DND-41 (cell line): ENCODE data around the gene SPINT4.

Experiments
- CTCF ChIP-seq: IDR thresholded peaks from 2 replicates; pipeline ENCODE4 v1.5.1; 2012; ENCODE audit warnings: borderline replicate concordance, low read length, moderate library complexity, mild to moderate bottlenecking; ENCODE audit not compliant: poor library complexity, severe bottlenecking; ENCODE audit errors: extremely low read depth
- EZH2 ChIP-seq: IDR thresholded peaks from 3 replicates; pipeline ENCODE4 v1.6.1; 2012; ENCODE audit warnings: borderline replicate concordance, low read depth, mild to moderate bottlenecking, moderate library complexity, low read length, inconsistent platforms; ENCODE audit not compliant: severe bottlenecking

- TF ChIP-seq CTCF (no peak), EZH2 (no peak)
Measured at GRCh38 chr20:45695496-45695895, 26.7 kb upstream of the SPINT4 start.
